ENCODE measurements around the gene RNF183.

Gene RNF183

DNA sequence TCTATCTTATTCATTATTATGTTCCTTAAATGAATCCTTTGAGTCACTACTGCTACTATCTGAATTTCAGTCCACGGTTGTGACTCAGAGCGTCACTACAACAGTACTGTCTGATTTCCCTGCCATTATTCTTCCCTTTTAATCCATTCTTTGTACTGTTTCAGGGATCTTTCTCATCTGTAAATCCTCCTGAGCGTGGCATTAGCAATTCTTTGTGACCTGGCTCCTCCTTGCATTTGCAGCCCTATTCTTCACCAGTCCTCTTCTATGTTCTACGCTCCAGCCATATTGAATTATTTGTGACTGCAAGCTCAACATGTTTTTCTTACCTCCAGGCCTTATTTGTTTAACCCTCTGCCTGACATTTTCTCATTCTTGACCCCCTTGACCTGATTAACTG, 21.8 kb downstream of the RNF183 start:
- no peaks in the 10 kb centered on the region for H3K9me2 ChIP-seq (replicated peaks; ENCODE audit: insufficient read depth, low read length)
- H3F3A ChIP-seq (ENCODE audit: insufficient read depth): no peaks in the 10 kb centered on the region
- H3K36me3 ChIP-seq (ENCODE audit: low read length): peaks cover 48% of the 10 kb centered on the region; the same call in 1 of the 2 replicates
- H3K27ac ChIP-seq (ENCODE audit: low read depth, low read length): no peak overlapping the region
- H3K27me3 ChIP-seq (ENCODE audit: low read length): no peaks in the 10 kb centered on the region
- H3K4me2 ChIP-seq (ENCODE audit: low read depth, low read length, poor library complexity, severe bottlenecking): no peak overlapping the region
- peaks cover 14% of the 10 kb centered on the region for H3K79me2 ChIP-seq (ENCODE audit: insufficient read depth, low read length)
- no peaks in the 10 kb centered on the region; the same call in 1 of the 2 replicates for H4K20me1 ChIP-seq (ENCODE audit: low read depth, low read length)
- H3K4me3 ChIP-seq (ENCODE audit: insufficient read depth, low read length, poor library complexity, severe bottlenecking): no peak overlapping the region
- no peak overlapping the region for H2AFZ ChIP-seq (ENCODE audit: low read depth, low read length, severe bottlenecking)
- no peaks in the 10 kb centered on the region for H3K9me3 ChIP-seq (ENCODE audit: insufficient read depth, low read length)
- TF ChIP-seq EZH2phosphoT487 (conservative IDR thresholded peaks at IDR 0.05; ENCODE audit: low read length): no peak
- TF ChIP-seq, protein P1, sequence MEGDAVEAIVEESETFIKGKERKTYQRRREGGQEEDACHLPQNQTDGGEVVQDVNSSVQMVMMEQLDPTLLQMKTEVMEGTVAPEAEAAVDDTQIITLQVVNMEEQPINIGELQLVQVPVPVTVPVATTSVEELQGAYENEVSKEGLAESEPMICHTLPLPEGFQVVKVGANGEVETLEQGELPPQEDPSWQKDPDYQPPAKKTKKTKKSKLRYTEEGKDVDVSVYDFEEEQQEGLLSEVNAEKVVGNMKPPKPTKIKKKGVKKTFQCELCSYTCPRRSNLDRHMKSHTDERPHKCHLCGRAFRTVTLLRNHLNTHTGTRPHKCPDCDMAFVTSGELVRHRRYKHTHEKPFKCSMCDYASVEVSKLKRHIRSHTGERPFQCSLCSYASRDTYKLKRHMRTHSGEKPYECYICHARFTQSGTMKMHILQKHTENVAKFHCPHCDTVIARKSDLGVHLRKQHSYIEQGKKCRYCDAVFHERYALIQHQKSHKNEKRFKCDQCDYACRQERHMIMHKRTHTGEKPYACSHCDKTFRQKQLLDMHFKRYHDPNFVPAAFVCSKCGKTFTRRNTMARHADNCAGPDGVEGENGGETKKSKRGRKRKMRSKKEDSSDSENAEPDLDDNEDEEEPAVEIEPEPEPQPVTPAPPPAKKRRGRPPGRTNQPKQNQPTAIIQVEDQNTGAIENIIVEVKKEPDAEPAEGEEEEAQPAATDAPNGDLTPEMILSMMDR (IDR thresholded peaks at IDR 0.05; ENCODE audit: insufficient read depth, low read length, poor library complexity, severe bottlenecking): no peak
- no peak overlapping the region for H3K9ac ChIP-seq (ENCODE audit: low read length)

DNA sequence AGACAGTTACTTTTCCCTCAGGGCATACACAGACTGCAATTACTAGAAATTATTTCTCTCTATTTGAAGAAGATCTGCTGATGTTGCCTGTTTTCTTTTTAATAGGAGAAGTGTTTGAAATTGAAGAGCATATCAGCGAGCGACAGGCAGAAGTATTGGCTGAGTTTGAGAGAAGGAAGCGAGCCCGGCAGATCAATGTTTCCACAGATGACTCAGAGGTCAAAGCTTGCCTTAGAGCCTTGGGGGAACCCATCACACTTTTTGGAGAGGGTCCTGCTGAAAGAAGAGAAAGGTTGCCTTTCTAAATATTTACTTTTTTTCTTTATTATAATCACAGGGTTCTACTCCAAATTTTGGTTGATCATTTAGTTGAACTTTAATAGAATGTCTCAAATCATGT, 24.3 kb downstream of the RNF183 start:
- H3K79me2 ChIP-seq (ENCODE audit: insufficient read depth, low read length): peaks cover 34% of the 10 kb centered on the region

DNA sequence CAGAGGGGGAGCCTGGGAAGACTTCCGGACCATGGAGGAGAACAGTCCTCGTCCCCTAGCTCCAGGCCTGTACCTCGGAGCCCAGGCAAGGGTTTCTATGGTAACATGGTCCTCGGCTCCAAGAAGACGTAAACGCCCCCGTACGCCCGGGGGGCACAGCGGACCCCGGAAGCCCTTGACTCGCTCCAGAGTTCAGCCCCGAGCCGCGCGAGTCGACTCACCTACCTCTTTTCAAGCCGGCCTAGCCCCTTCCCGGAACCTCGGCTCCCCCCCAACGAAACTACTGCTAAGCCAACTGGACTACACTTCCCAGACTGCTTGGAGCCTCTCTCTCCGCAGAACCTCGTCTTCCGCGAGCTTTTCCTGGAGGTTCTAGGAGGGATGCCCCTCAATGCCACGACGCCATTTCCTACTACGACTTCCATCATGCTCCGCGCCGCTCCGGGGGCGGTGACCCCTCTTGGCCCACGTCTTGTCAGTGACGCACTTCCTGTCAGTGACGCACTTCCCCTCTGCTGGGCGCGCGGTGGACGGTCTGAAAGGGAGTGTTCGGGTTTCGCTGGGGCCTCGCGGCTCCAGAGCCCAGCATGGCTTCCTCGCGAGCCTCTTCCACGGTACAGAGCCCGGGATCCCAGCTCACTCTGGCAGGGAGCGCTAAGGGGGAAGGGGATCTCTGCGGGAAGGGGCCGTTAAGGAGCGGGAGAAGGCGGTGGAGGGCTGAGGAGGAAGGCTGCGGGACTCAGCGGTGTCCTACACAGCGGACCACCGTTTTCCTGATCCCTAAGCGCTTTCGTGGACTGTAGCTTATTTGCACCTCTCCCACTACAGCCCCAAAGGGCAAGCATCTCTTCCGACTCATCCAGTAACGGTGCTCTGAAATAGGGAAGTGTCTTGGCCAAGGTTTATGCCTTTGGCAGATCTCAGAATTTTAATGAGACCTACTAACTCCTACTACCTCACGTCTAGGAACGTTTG, 27.7 kb downstream of the RNF183 start, which contains the start of the genes CDC26 and PRPF4:
TSS of gene CDC26 (minus strand) at position 416 of the 975 bp plus-strand sequence. CDS start 3,065 bp downstream, outside the sequence.
TSS of gene PRPF4 (plus strand) at position 502 of the 975 bp plus-strand sequence. CDS start at position 588, 86 bp downstream.
- H3K27ac ChIP-seq (ENCODE audit: low read depth, low read length): peak within 1 kb of the TSS; percentile 65
- peaks cover 32% of the 10 kb centered on the region; the same call in 1 of the 2 replicates for H3K36me3 ChIP-seq (ENCODE audit: low read length)
- H3K79me2 ChIP-seq (ENCODE audit: insufficient read depth, low read length): peaks cover 44% of the 10 kb centered on the region
- H3K4me2 ChIP-seq (ENCODE audit: low read depth, low read length, poor library complexity, severe bottlenecking): peak within 1 kb of the TSS; percentile 81
- TF ChIP-seq, protein P1 (IDR thresholded peaks at IDR 0.05; ENCODE audit: insufficient read depth, low read length, poor library complexity, severe bottlenecking): no peak
- no peak for TF ChIP-seq EZH2phosphoT487 (conservative IDR thresholded peaks at IDR 0.05; ENCODE audit: low read length)
- H3K9me3 ChIP-seq (ENCODE audit: insufficient read depth, low read length): no peaks in the 10 kb centered on the region
- no peaks in the 10 kb centered on the region; the same call in 1 of the 2 replicates for H4K20me1 ChIP-seq (ENCODE audit: low read depth, low read length)
- H2AFZ ChIP-seq (ENCODE audit: low read depth, low read length, severe bottlenecking): peak within 1 kb of the TSS; percentile 76
- H3K4me3 ChIP-seq (ENCODE audit: insufficient read depth, low read length, poor library complexity, severe bottlenecking): peak within 1 kb of the TSS; percentile 88
- H3F3A ChIP-seq (ENCODE audit: insufficient read depth): peaks cover 6% of the 10 kb centered on the region; the same call in 1 of the 2 replicates
- peak within 1 kb of the TSS; percentile 93 for H3K9ac ChIP-seq (ENCODE audit: low read length)
- H3K27me3 ChIP-seq (ENCODE audit: low read length): no peaks in the 10 kb centered on the region
- H3K9me2 ChIP-seq (replicated peaks; ENCODE audit: insufficient read depth, low read length): no peaks in the 10 kb centered on the region

More for the DNA sequence above, 24.3 kb downstream of the RNF183 start:
- Histone ChIP-seq H3F3A (ENCODE audit: insufficient read depth) (peaks cover 6% of the 10 kb centered on the region; the same call in 1 of the 2 replicates), H3K36me3 (ENCODE audit: low read length) (peaks cover 30% of the 10 kb centered on the region; the same call in 1 of the 2 replicates), H3K4me2 (ENCODE audit: low read depth, low read length, poor library complexity, severe bottlenecking) (no peak overlapping the region), H4K20me1 (ENCODE audit: low read depth, low read length) (no peaks in the 10 kb centered on the region; the same call in 1 of the 2 replicates), H3K27me3 (ENCODE audit: low read length) (no peaks in the 10 kb centered on the region), H3K9me3 (ENCODE audit: insufficient read depth, low read length) (no peaks in the 10 kb centered on the region), H2AFZ (ENCODE audit: low read depth, low read length, severe bottlenecking) (no peak overlapping the region), H3K27ac (ENCODE audit: low read depth, low read length) (no peak overlapping the region), H3K4me3 (ENCODE audit: insufficient read depth, low read length, poor library complexity, severe bottlenecking) (no peak overlapping the region), H3K9ac (ENCODE audit: low read length) (no peak overlapping the region), H3K9me2 (replicated peaks; ENCODE audit: insufficient read depth, low read length) (no peaks in the 10 kb centered on the region)
- no peak for TF ChIP-seq EZH2phosphoT487 (conservative IDR thresholded peaks at IDR 0.05; ENCODE audit: low read length)
- TF ChIP-seq, protein P1 (IDR thresholded peaks at IDR 0.05; ENCODE audit: insufficient read depth, low read length, poor library complexity, severe bottlenecking): no peak
